K562 (cell line): ENCODE measurements around the gene NEMP1. TPM values are rescaled to one million over a fixed set of nuclear protein-coding genes. Genes with fewer than 3 reads are reported as not detected.

Experiments used
- BRD9 ChIP-seq: fragments of 450-650 bp; IDR thresholded peaks from 2 replicates; pipeline ENCODE4 v1.6.1; 2018; ENCODE audit warnings: low read depth; ENCODE audit not compliant: partially characterized antibody
- EWSR1 ChIP-seq: fragments of 450-650 bp; IDR thresholded peaks from 2 replicates; pipeline ENCODE4 v1.6.1; 2018; ENCODE audit warnings: borderline replicate concordance, mild to moderate bottlenecking, low read depth, moderate library complexity; ENCODE audit not compliant: partially characterized antibody
- FUS ChIP-seq: fragments of 200-400 bp; formaldehyde crosslinking; optimal IDR thresholded peaks from 2 replicates; pipeline ENCODE3; 2017; ENCODE audit warnings: low read depth, low read length
- HNRNPK ChIP-seq: fragments of 200-400 bp; formaldehyde crosslinking; IDR thresholded peaks from one replicate; pipeline ENCODE4 v1.6.1; 2018; ENCODE audit warnings: mild to moderate bottlenecking, low read depth, low read length; ENCODE audit not compliant: poor library complexity, severe bottlenecking
- IRF2 ChIP-seq: sonication (generic); formaldehyde crosslinking; IDR thresholded peaks from 2 replicates; pipeline ENCODE4 v1.8.1; 2022; ENCODE audit warnings: mild to moderate bottlenecking, missing genetic modification reagents
- NR2C2 ChIP-seq, 2 experiments: fragments of 200-800 bp in 1 of 2; sonication (Bioruptor generic) in 1 of 2; sonication (generic) in 1 of 2; formaldehyde crosslinking in 1 of 2; IDR thresholded peaks; 2 replicates each; pipeline versions ENCODE4 v1.6.1 to v1.8.0; 2016 to 2022; ENCODE audit warnings: mild to moderate bottlenecking in 1 of 2, missing compliant biosample characterization in 1 of 2, missing genetic modification characterization in 1 of 2, missing genetic modification reagents in 1 of 2
- NR3C1 ChIP-seq: sonication (generic); formaldehyde crosslinking; IDR thresholded peaks from 2 replicates; pipeline ENCODE4 v1.8.1; 2022; ENCODE audit warnings: missing genetic modification reagents
- PHTF2 ChIP-seq: fragments of 250-450 bp; sonication (Bioruptor Pico); IDR thresholded peaks from 2 replicates; pipeline ENCODE4 v1.5.0; 2021; ENCODE audit warnings: mild to moderate bottlenecking
- POLR3A ChIP-seq: IDR thresholded peaks from 2 replicates; pipeline ENCODE4 v1.6.1; 2011; ENCODE audit warnings: borderline replicate concordance, mild to moderate bottlenecking, moderate library complexity; ENCODE audit not compliant: insufficient read length, insufficient read depth; ENCODE audit errors: extremely low read depth
- SMARCB1 ChIP-seq: IDR thresholded peaks from 2 replicates; pipeline ENCODE4 v1.6.1; 2011; ENCODE audit warnings: improper control_type of control experiment, low read depth; ENCODE audit not compliant: insufficient read length
- TEAD4 ChIP-seq, 2 experiments: sonication (generic) in 1 of 2; formaldehyde crosslinking in 1 of 2; IDR thresholded peaks; 2 replicates each; pipeline versions ENCODE4 v1.6.1 to v1.8.0; 2012 to 2022; ENCODE audit warnings: borderline replicate concordance in 1 of 2, inconsistent platforms in 1 of 2, low read length in 1 of 2, mild to moderate bottlenecking in 1 of 2, missing genetic modification reagents in 1 of 2
- THRB ChIP-seq: fragments of 450-650 bp; formaldehyde crosslinking; conservative IDR thresholded peaks from 2 replicates; pipeline ENCODE4 v1.4.0; 2022; ENCODE audit warnings: mild to moderate bottlenecking, missing genetic modification characterization
- ZNF707 ChIP-seq: fragments of 250-450 bp; sonication (Bioruptor Pico); conservative IDR thresholded peaks from 2 replicates; pipeline ENCODE4 v1.8.0; 2022; ENCODE audit warnings: inconsistent platforms, mild to moderate bottlenecking, moderate library complexity
- ZNF764 ChIP-seq: fragments of 250-450 bp; sonication (Bioruptor Pico); IDR thresholded peaks from 2 replicates; pipeline ENCODE4 v1.4.0; 2020; ENCODE audit warnings: low read depth, mild to moderate bottlenecking, moderate library complexity
- ZNF77 ChIP-seq: fragments of 250-450 bp; sonication (Bioruptor Pico); IDR thresholded peaks from 2 replicates; pipeline ENCODE4 v1.5.0; 2020
- polyA plus RNA-seq, 8 experiments: library from polyadenylated mRNA; depleted of rRNA in 4 of 8; stranded (reverse) in 5 of 8; unstranded in 3 of 8; fragments of >200 nt; fragmentation: Nextera tagmentation in 2 of 8; fragmentation: Illumina TruSeq in 1 of 8; extraction: Ambion mirVana in 2 of 8; extraction: Trizol in 1 of 8; gene quantifications; 2 replicates each; pipeline versions ENCODE4 v1.2.1 to v1.2.3, GENCODE V29; 2011 to 2014; ENCODE audit warnings: inconsistent platforms in 1 of 8, missing spikeins in 1 of 8
- total RNA-seq, 7 experiments: library from RNA; depleted of rRNA in 6 of 7; stranded (reverse); fragments of >200 nt in 6 of 7; fragmentation: Illumina TruSeq in 2 of 7; extraction: Trizol in 2 of 7; gene quantifications; 2 replicates each; pipeline versions ENCODE4 v1.2.1 to v1.2.3, GENCODE V29; 2011 to 2021; ENCODE audit warnings: low replicate concordance in 1 of 7
- TF ChIP-seq, protein P1 (sequence below), 3 experiments: fragments of 200-800 bp in 1 of 3; fragments of 250-450 bp in 1 of 3; fragments of 450-650 bp in 1 of 3; sonication (Bioruptor Pico) in 1 of 3; sonication (Bioruptor generic) in 1 of 3; formaldehyde crosslinking in 1 of 3; IDR thresholded peaks; 2 replicates each; pipeline versions ENCODE4 v1.6.1 to v1.8.0; 2016 to 2022; ENCODE audit warnings: mild to moderate bottlenecking in 2 of 3, missing genetic modification characterization in 2 of 3, missing compliant biosample characterization in 1 of 3, moderate library complexity in 1 of 3
- TF ChIP-seq, protein P2 (sequence below): sonication (generic); formaldehyde crosslinking; IDR thresholded peaks from 2 replicates; pipeline ENCODE4 v1.8.0; 2022; ENCODE audit warnings: mild to moderate bottlenecking, low read depth, missing genetic modification reagents
- TF ChIP-seq, protein P3 (sequence below): fragments of 250-450 bp; sonication (Bioruptor Pico); IDR thresholded peaks from 2 replicates; pipeline ENCODE4 v1.8.0; 2021; ENCODE audit warnings: mild to moderate bottlenecking, moderate library complexity

Gene NEMP1
- total and polyA plus RNA-seq, 9 of the 15 experiments (the other 6 are each of a cell fraction or from before 2014, with no cell fraction given) = 9.5 to 82.2 (median 41.2) TPM

DNA sequence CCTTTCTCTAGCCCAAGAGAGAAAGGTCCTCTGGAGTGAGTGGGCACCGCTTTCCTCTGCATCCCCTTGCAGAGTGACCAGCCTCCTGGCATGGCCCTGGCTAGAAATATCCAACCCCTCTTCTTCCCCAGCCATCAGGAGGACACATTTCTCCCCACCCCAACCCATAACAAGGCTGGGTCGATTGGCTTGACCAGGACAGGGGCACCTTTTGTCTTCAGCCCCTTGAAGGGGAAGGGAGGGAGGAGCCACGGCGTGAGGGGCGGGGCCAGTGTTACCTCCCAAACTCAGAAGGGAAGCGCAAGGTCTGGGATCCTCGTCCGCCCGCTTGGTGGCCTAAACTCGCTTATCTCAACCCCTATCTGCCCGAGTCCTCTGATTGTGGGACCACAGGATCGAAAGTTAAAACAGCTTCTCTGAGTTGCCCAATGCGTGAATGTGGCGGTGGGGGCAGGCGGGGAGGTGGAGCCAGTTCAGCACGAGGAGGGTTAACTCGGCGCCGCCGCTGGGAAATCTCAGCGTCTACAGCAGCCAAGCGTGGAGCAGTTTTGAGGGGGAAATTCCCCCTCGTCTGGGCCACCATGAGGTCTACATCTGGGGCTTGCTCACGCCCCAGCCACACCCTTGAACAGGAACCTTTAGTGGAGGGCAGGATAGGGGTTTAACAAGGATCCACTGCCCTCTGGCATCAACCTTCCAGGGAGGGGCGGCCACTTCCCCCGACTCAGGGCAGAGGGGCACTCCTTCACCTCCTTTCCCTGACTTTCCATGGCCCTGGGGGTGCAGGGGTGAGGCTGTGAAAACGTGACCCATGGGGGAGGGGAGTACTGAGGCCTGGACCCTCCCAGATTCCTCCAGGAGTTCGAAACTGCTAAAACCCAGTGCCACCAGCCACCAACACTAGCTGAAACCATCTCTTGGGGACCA, 31.8 kb upstream of the NEMP1 start (continued):
- TF ChIP-seq, protein P1, sequence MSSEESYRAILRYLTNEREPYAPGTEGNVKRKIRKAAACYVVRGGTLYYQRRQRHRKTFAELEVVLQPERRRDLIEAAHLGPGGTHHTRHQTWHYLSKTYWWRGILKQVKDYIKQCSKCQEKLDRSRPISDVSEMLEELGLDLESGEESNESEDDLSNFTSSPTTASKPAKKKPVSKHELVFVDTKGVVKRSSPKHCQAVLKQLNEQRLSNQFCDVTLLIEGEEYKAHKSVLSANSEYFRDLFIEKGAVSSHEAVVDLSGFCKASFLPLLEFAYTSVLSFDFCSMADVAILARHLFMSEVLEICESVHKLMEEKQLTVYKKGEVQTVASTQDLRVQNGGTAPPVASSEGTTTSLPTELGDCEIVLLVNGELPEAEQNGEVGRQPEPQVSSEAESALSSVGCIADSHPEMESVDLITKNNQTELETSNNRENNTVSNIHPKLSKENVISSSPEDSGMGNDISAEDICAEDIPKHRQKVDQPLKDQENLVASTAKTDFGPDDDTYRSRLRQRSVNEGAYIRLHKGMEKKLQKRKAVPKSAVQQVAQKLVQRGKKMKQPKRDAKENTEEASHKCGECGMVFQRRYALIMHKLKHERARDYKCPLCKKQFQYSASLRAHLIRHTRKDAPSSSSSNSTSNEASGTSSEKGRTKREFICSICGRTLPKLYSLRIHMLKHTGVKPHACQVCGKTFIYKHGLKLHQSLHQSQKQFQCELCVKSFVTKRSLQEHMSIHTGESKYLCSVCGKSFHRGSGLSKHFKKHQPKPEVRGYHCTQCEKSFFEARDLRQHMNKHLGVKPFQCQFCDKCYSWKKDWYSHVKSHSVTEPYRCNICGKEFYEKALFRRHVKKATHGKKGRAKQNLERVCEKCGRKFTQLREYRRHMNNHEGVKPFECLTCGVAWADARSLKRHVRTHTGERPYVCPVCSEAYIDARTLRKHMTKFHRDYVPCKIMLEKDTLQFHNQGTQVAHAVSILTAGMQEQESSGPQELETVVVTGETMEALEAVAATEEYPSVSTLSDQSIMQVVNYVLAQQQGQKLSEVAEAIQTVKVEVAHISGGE (CRISPR knock-in tag; IDR thresholded peaks at IDR 0.05) = peak in 1 of 3 experiments; percentile 24; a peak in 1 of 6 replicates
- TF ChIP-seq NR3C1 (CRISPR knock-in tag) (no peak), BRD9 (no peak), ZNF77 (CRISPR knock-in tag) (no peak), TEAD4 (IDR thresholded peaks at IDR 0.05; ENCODE audit: low read length) (no peak), TEAD4 (CRISPR knock-in tag; IDR thresholded peaks at IDR 0.05; ENCODE audit: borderline replicate concordance) (no peak), IRF2 (CRISPR knock-in tag) (no peak), HNRNPK (no peak), POLR3A (no peak), FUS (no peak), EWSR1 (no peak), SMARCB1 (no peak), ZNF707 (CRISPR knock-in tag) (no peak), NR2C2 (CRISPR knock-in tag; IDR thresholded peaks at IDR 0.05) (no peak), NR2C2 (tag; IDR thresholded peaks at IDR 0.05) (0 out of 2 replicates have a peak, but pooled peaks have one; percentile 8), PHTF2 (CRISPR knock-in tag) (no peak), THRB (CRISPR knock-in tag) (no peak), ZNF764 (no peak)
- TF ChIP-seq, protein P2, sequence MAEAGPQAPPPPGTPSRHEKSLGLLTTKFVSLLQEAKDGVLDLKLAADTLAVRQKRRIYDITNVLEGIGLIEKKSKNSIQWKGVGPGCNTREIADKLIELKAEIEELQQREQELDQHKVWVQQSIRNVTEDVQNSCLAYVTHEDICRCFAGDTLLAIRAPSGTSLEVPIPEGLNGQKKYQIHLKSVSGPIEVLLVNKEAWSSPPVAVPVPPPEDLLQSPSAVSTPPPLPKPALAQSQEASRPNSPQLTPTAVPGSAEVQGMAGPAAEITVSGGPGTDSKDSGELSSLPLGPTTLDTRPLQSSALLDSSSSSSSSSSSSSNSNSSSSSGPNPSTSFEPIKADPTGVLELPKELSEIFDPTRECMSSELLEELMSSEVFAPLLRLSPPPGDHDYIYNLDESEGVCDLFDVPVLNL (CRISPR knock-in tag) = no peak
- TF ChIP-seq, protein P3, sequence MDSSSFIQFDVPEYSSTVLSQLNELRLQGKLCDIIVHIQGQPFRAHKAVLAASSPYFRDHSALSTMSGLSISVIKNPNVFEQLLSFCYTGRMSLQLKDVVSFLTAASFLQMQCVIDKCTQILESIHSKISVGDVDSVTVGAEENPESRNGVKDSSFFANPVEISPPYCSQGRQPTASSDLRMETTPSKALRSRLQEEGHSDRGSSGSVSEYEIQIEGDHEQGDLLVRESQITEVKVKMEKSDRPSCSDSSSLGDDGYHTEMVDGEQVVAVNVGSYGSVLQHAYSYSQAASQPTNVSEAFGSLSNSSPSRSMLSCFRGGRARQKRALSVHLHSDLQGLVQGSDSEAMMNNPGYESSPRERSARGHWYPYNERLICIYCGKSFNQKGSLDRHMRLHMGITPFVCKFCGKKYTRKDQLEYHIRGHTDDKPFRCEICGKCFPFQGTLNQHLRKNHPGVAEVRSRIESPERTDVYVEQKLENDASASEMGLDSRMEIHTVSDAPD (CRISPR knock-in tag) = no peak
